ENCODE results near the gene ZNF605. TPM values are rescaled to one million over a fixed set of nuclear protein-coding genes. Genes with fewer than 3 reads are reported as not detected.

Gene ZNF605
- total and polyA plus RNA-seq, 2 of the 8 experiments (the other 6 are each of a cell fraction or from before 2014, with no cell fraction given), result 3.6 to 20.3 TPM

GRCh38 chr12:132921685-132922084 is 34.4 kb downstream of the ZNF605 start:
- Histone ChIP-seq H3K4me3 (ENCODE audit: extremely low read depth in 1 of 4, insufficient read depth in 2 of 4, low read depth in 3 of 4, low read length in 4 of 4) (no peak overlapping the region), H3K79me1 (ENCODE audit: low read depth, low read length) (no peaks in the 10 kb centered on the region), H2AK5ac (ENCODE audit: low read depth, low read length) (no peak overlapping the region), H4K91ac (replicated peaks; ENCODE audit: insufficient read length, low read length) (no peak overlapping the region), H2BK12ac (ENCODE audit: low read depth, low read length) (no peak overlapping the region), H3K18ac (ENCODE audit: extremely low read depth, low read length) (no peak overlapping the region), H3K27ac (ENCODE audit: low read depth, low read length) (no peak overlapping the region), H4K8ac (ENCODE audit: extremely low read depth, insufficient read depth, low read length) (no peak overlapping the region), H3K9me3 (ENCODE audit: insufficient read depth in 2 of 2, low read depth in 1 of 2, low read length in 1 of 2) (peaks cover 70 to 88% of the 10 kb centered on the region in 2 experiments), H4K5ac (ENCODE audit: insufficient read length, low read depth, low read length) (no peak overlapping the region), H2AFZ (ENCODE audit: low read length) (no peak overlapping the region), H3K4ac (replicated peaks; ENCODE audit: insufficient read length, low read depth, low read length) (no peak overlapping the region), H3K56ac (replicated peaks; ENCODE audit: insufficient read length, low read depth, low read length) (no peak overlapping the region), H2BK120ac (replicated peaks; ENCODE audit: low read depth, low read length) (no peak overlapping the region), H2BK15ac (ENCODE audit: low read length) (no peak overlapping the region), H2BK5ac (ENCODE audit: low read depth, low read length) (no peak overlapping the region), H3K27me3 (replicated peaks in 1 of 4; ENCODE audit: control insufficient read depth in 3 of 4, extremely low read depth in 1 of 4, insufficient read depth in 3 of 4, low read length in 3 of 4) (no peaks in the 10 kb centered on the region), H3K14ac (ENCODE audit: insufficient read length) (no peak overlapping the region), H3K23me2 (ENCODE audit: low read depth, low read length) (no peaks in the 10 kb centered on the region), H3K9ac (replicated peaks in 1 of 4; ENCODE audit: extremely low read depth in 1 of 4, low read depth in 3 of 4, low read length in 3 of 4) (no peak overlapping the region), H3K4me2 (ENCODE audit: insufficient read depth in 1 of 2, low read depth in 2 of 2, low read length in 2 of 2) (no peak overlapping the region), H3K36me3 (ENCODE audit: control insufficient read depth in 2 of 4, insufficient read depth in 4 of 4, low read length in 3 of 4) (peaks cover 0 to 15% (median 4%) of the 10 kb centered on the region in 4 experiments; a peak in 3 of 8 replicates), H2BK20ac (ENCODE audit: low read length) (no peak overlapping the region), H3K79me2 (ENCODE audit: control insufficient read depth in 1 of 2, insufficient read depth in 2 of 2, low read length in 2 of 2) (no peaks in the 10 kb centered on the region), H3K23ac (ENCODE audit: insufficient read length) (no peak overlapping the region), H4K20me1 (replicated peaks in 1 of 2; ENCODE audit: control insufficient read depth in 1 of 2, insufficient read depth in 2 of 2, low read length in 2 of 2) (no peaks in the 10 kb centered on the region), H3K4me1 (replicated peaks in 1 of 4; ENCODE audit: control insufficient read depth in 3 of 4, insufficient read depth in 4 of 4, low read length in 3 of 4) (no peaks in the 10 kb centered on the region)
- FAIRE-seq, result peak; percentile 55
- ChIA-PET CTCF (ENCODE audit: partially characterized antibody) (interaction anchor here (0.6 to 2.2 kb wide), 8 partner anchors 9 to 248 kb away, joined by 3 to 8 read pairs (median 4); no protein-coding TSS in a partner anchor), POLR2A (ENCODE audit: partially characterized antibody) (interaction anchor here (0.8 to 1.3 kb wide), 2 partner anchors 9 to 33 kb away, joined by 3 to 4 read pairs; no protein-coding TSS in a partner anchor)
- 87% methylated on average over 9 of the region's 9 CpGs; no CpG with 5 or more reads in 1 of the 2 experiments for WGBS, 2 experiments (ENCODE audit: extremely low coverage in 1 of 2, insufficient coverage in 1 of 2, insufficient read length in 1 of 2, insufficient replicate concordance in 2 of 2, low coverage in 1 of 2, low lambda C conversion rate in 2 of 2, missing lambda C conversion rate in 1 of 2)
- DNase-seq (ENCODE audit: low read depth in 1 of 2, low spot score in 2 of 2), result peak in 1 of 2 experiments; percentile 55
- TF ChIP-seq CTCF (IDR thresholded peaks at IDR 0.05; ENCODE audit: control extremely low read depth in 1 of 3, insufficient read depth in 1 of 3, low read depth in 1 of 3, low read length in 3 of 3), result peak; percentile 26 to 54 (median 47)
- TF ChIP-seq TAF1 (IDR thresholded peaks at IDR 0.05; ENCODE audit: low read depth, low read length), result no peak
- peak; percentile 39 to 58; a peak in 3 of 4 replicates for TF ChIP-seq RAD21 (IDR thresholded peaks at IDR 0.05 in 1 of 2, conservative IDR thresholded peaks at IDR 0.05 in 1 of 2; ENCODE audit: low read depth in 2 of 2, low read length in 2 of 2)
